NCI-H1105 treated with DMSO at 0.1 percent for 48 hours (cell line): ENCODE data around the gene NCF4.
A peak's percentile ranks its signal among the peaks of the same experiment; 100 is the strongest.

ENCODE experiments used
- DNase-seq: peaks from one replicate; lab custom pipeline; 2025; lab: John Stamatoyannopoulos, UW

The NCF4 gene

GRCh38 chr22:36860821-36861659 is at the start of gene NCF4:
NCF4 (plus strand) TSS chr22:36861006; CDS start chr22:36861172, 166 bp downstream.
- DNase-seq: no peak

- peak; percentile 43 for DNase-seq
Measured at GRCh38 chr22:36811094-36811800, 49.6 kb upstream of the NCF4 start.

GRCh38 chr22:36814801-36815200 is 46.0 kb upstream of the NCF4 start:
- DNase-seq: no peak

- DNase-seq: no peak
Measured at GRCh38 chr22:36815558-36816338, 45.1 kb upstream of the NCF4 start.

GRCh38 chr22:36816339-36816635 is 44.5 kb upstream of the NCF4 start:
- DNase-seq: no peak

GRCh38 chr22:36816636-36817524 is 43.9 kb upstream of the NCF4 start, which contains the start of gene PVALB:
PVALB (minus strand) TSS chr22:36817035; CDS start chr22:36817005, 30 bp downstream.
- peak; percentile 39 for DNase-seq

GRCh38 chr22:36817525-36817848 is 43.3 kb upstream of the NCF4 start:
- DNase-seq: no peak

- no peak for DNase-seq
Measured at GRCh38 chr22:36818010-36818642, 42.7 kb upstream of the NCF4 start.

GRCh38 chr22:36819112-36819511 is 41.7 kb upstream of the NCF4 start:
- no peak for DNase-seq

GRCh38 chr22:36822581-36822980 is 38.2 kb upstream of the NCF4 start:
- DNase-seq: no peak

GRCh38 chr22:36823186-36823839 is 37.5 kb upstream of the NCF4 start:
- DNase-seq: no peak

GRCh38 chr22:36824655-36825054 is 36.2 kb upstream of the NCF4 start:
- DNase-seq: no peak

GRCh38 chr22:36826262-36826661 is 34.5 kb upstream of the NCF4 start:
- no peak for DNase-seq

- DNase-seq: no peak
Measured at GRCh38 chr22:36828815-36829214, 32.0 kb upstream of the NCF4 start.

GRCh38 chr22:36829370-36830002 is 31.3 kb upstream of the NCF4 start:
- DNase-seq: no peak

- no peak for DNase-seq
Measured at GRCh38 chr22:36830601-36831000, 30.2 kb upstream of the NCF4 start.

GRCh38 chr22:36831206-36831605 is 29.6 kb upstream of the NCF4 start:
- no peak for DNase-seq

- no peak for DNase-seq
Measured at GRCh38 chr22:36831717-36832116, 29.1 kb upstream of the NCF4 start.

GRCh38 chr22:36833073-36833472 is 27.7 kb upstream of the NCF4 start:
- DNase-seq: no peak

- DNase-seq: no peak
Measured at GRCh38 chr22:36835903-36836302, 24.9 kb upstream of the NCF4 start.
